T-cell (primary cell): ENCODE measurements around the gene SELENOW. TPM values are rescaled to one million over a fixed set of nuclear protein-coding genes. Genes with fewer than 3 reads are reported as not detected.

ENCODE experiments used
- ATAC-seq, 4 experiments: fragments of 200-7000 bp in 3 of 4; fragments of 150-1000 bp in 1 of 4; cut with Tn5 transposase; replicated peaks in 1 of 4; 1 replicate in 3 of 4; 2 replicates in 1 of 4; pipeline ENCODE4 v1.10.0; 2021; ENCODE audit warnings: moderate library complexity in 3 of 4, mild to moderate bottlenecking in 2 of 4, moderate number of reproducible peaks in 1 of 4
- CTCF ChIA-PET, 2 donors: fragments of 300-600 bp; sonication (Branson Sonifier 250); formaldehyde crosslinking; loops; one replicate each; lab custom pipeline; 2022; ENCODE audit warnings: antibody characterized with exemption in 2 of 2; lab: Charles Lee
- POLR2A ChIA-PET, 2 donors: fragments of 300-600 bp; sonication (Branson Sonifier 250); formaldehyde crosslinking; loops; one replicate each; lab custom pipeline; 2022; ENCODE audit warnings: antibody characterized with exemption in 2 of 2; lab: Charles Lee
- DNase-seq, 35 experiments: peaks; one replicate each; pipeline versions ENCODE4 v3.0.0 to v3.0.0-alpha.2; 2013 to 2023
- H3K27ac ChIP-seq: one replicate; pipeline ENCODE4 v1.5.1; 2013; ENCODE audit warnings: low read length
- H3K27me3 ChIP-seq, 2 experiments: replicated peaks in 1 of 2; 1 replicate in 1 of 2; 2 replicates in 1 of 2; pipeline versions ENCODE4 v1.6.1 to v1.7.0; 2013; ENCODE audit warnings: low read length in 1 of 2, mixed read lengths in 1 of 2; ENCODE audit not compliant: control insufficient read depth in 2 of 2, insufficient read depth in 2 of 2; ENCODE audit errors: extremely low read depth in 1 of 2
- H3K36me3 ChIP-seq, 2 donors: 1 replicate in 1 of 2; 2 replicates in 1 of 2; pipeline versions ENCODE4 v1.6.1 to v1.7.0; 2013; ENCODE audit warnings: low read length in 1 of 2; ENCODE audit not compliant: control insufficient read depth in 2 of 2, insufficient read depth in 1 of 2; ENCODE audit errors: extremely low read depth in 1 of 2
- H3K4me1 ChIP-seq, 2 experiments: 1 replicate in 1 of 2; 2 replicates in 1 of 2; pipeline versions ENCODE4 v1.6.1 to v1.7.0; 2013; ENCODE audit warnings: low read length in 2 of 2, mixed read lengths in 1 of 2; ENCODE audit not compliant: insufficient read depth in 2 of 2, control insufficient read depth in 1 of 2; ENCODE audit errors: extremely low read depth in 1 of 2
- H3K4me3 ChIP-seq, 2 donors: 1 replicate in 1 of 2; 2 replicates in 1 of 2; pipeline versions ENCODE4 v1.5.1 to v1.7.0; 2013; ENCODE audit warnings: mild to moderate bottlenecking in 2 of 2, low read length in 1 of 2, moderate library complexity in 1 of 2; ENCODE audit not compliant: control insufficient read depth in 1 of 2; ENCODE audit errors: extremely low read depth in 1 of 2
- H3K9me3 ChIP-seq: 2 replicates; pipeline ENCODE4 v1.7.0; 2013
- H3K27ac Mint-ChIP-seq, 2 donors: one replicate each; pipeline ENCODE4 v1.8.0; 2020 to 2021; ENCODE audit warnings: mild to moderate bottlenecking in 2 of 2, mixed read lengths in 2 of 2
- H3K27me3 Mint-ChIP-seq, 2 donors: one replicate each; pipeline ENCODE4 v1.8.0; 2021 to 2022; ENCODE audit warnings: mixed read lengths in 2 of 2
- H3K36me3 Mint-ChIP-seq: one replicate; pipeline ENCODE4 v1.8.0; 2021; ENCODE audit warnings: mixed read lengths
- H3K4me1 Mint-ChIP-seq, 3 donors: one replicate each; pipeline ENCODE4 v1.8.0; 2020 to 2022; ENCODE audit warnings: mixed read lengths in 3 of 3, mild to moderate bottlenecking in 1 of 3
- H3K4me3 Mint-ChIP-seq, 3 donors: one replicate each; pipeline ENCODE4 v1.8.0; 2020 to 2022; ENCODE audit warnings: mild to moderate bottlenecking in 3 of 3, mixed read lengths in 3 of 3, moderate library complexity in 3 of 3
- H3K9me3 Mint-ChIP-seq, 3 donors: one replicate each; pipeline ENCODE4 v1.8.0; 2020 to 2022; ENCODE audit warnings: mixed read lengths in 3 of 3
- WGBS: methylation state at CpG from one replicate; pipeline ENCODE4 v1.1.5; 2013; ENCODE audit warnings: missing lambda C conversion rate; ENCODE audit not compliant: insufficient coverage; 5-methylcytosine and 5-hydroxymethylcytosine counted together
- total RNA-seq, 35 experiments: library from RNA in 6 of 35; stranded (reverse) in 6 of 35; fragments of 120-200 nt in 1 of 35; gene quantifications; one replicate each; pipeline versions ENCODE4 v1.2.1 to v1.2.4 and lab custom pipeline; 2013 to 2026

Gene SELENOW
- total RNA-seq, 5 donors from 2014 or later (not counting 1 experiment from before 2014, with no cell fraction given) = 91.5 to 111 (median 101) TPM

- no peaks in the 10 kb centered on the region for H3K36me3 Mint-ChIP-seq
- WGBS = 70% methylated on average over 2 of the region's 6 CpGs
- no peak overlapping the region for H3K4me3 ChIP-seq
- peaks cover 31 to 33% of the 10 kb centered on the region in 2 donors for H3K27me3 Mint-ChIP-seq
- ChIA-PET POLR2A (interaction anchor here in 1 of 2 donors (0.6 kb wide), 1 partner anchor 11 kb away, joined by 3 read pairs; no protein-coding TSS in a partner anchor), CTCF (no interaction called here)
- H3K9me3 Mint-ChIP-seq = peaks cover 0 to 7% (median 0%) of the 10 kb centered on the region in 3 donors
- H3K4me3 Mint-ChIP-seq = no peak overlapping the region
- no peak overlapping the region for H3K27ac ChIP-seq
- H3K4me1 Mint-ChIP-seq = peaks cover 0 to 4% (median 0%) of the 10 kb centered on the region in 3 donors
- ATAC-seq (no peak), DNase-seq (no peak)
- no peaks in the 10 kb centered on the region for H3K36me3 ChIP-seq
- peaks cover 3 to 45% of the 10 kb centered on the region in 2 experiments for H3K27me3 ChIP-seq
- H3K27ac Mint-ChIP-seq = no peak overlapping the region
- no peaks in the 10 kb centered on the region for H3K4me1 ChIP-seq
- no peaks in the 10 kb centered on the region for H3K9me3 ChIP-seq
Measured at GRCh38 chr19:47824396-47824795, 45.9 kb downstream of the SELENOW start.

- no peak overlapping the region for H3K27ac Mint-ChIP-seq
- no peaks in the 10 kb centered on the region for H3K4me1 Mint-ChIP-seq
- H3K9me3 Mint-ChIP-seq = peaks cover 0 to 7% (median 0%) of the 10 kb centered on the region in 3 donors
- H3K4me3 Mint-ChIP-seq = no peak overlapping the region
- Histone ChIP-seq H3K9me3 (no peaks in the 10 kb centered on the region), H3K27me3 (peaks cover 0 to 25% of the 10 kb centered on the region in 2 experiments), H3K4me1 (no peaks in the 10 kb centered on the region), H3K36me3 (no peaks in the 10 kb centered on the region), H3K27ac (no peak overlapping the region), H3K4me3 (no peak overlapping the region)
- H3K36me3 Mint-ChIP-seq = no peaks in the 10 kb centered on the region
- ChIA-PET POLR2A (no interaction called here), CTCF (interaction anchor here in 1 of 2 donors (0.9 kb wide), 1 partner anchor 42 kb away, joined by 3 read pairs; no protein-coding TSS in a partner anchor)
- WGBS = 91% methylated on average over 3 of the region's 6 CpGs
- no peak for ATAC-seq
- DNase-seq = no peak
- H3K27me3 Mint-ChIP-seq = peaks cover 12 to 16% of the 10 kb centered on the region in 2 donors
Measured at GRCh38 chr19:47826800-47827199, 48.3 kb downstream of the SELENOW start.

GRCh38 chr19:47832723-47833122, 54.2 kb downstream of the SELENOW start:
- Histone ChIP-seq H3K4me3 (no peak overlapping the region), H3K27me3 (peaks cover 0 to 18% of the 10 kb centered on the region in 2 experiments), H3K9me3 (no peaks in the 10 kb centered on the region), H3K36me3 (no peaks in the 10 kb centered on the region), H3K4me1 (no peaks in the 10 kb centered on the region), H3K27ac (no peak overlapping the region)
- 100% methylated on average over 1 of the region's 4 CpGs for WGBS
- Mint-ChIP-seq H3K27me3 (peaks cover 5 to 6% of the 10 kb centered on the region in 2 donors), H3K4me3 (no peak overlapping the region), H3K27ac (no peak overlapping the region), H3K36me3 (no peaks in the 10 kb centered on the region), H3K9me3 (no peaks in the 10 kb centered on the region), H3K4me1 (no peaks in the 10 kb centered on the region)
- ChIA-PET POLR2A (no interaction called here), CTCF (no interaction called here)
- no peak for ATAC-seq
- no peak for DNase-seq

Other genes with a start within 250 kb of the SELENOW start
- 1 to 10 TPM in 1 of 5 donors, under 1 TPM in 4; 0.58 to 1.1 (median 0.65) TPM for gene ZNF541, start 205.6 kb upstream of the SELENOW start, total RNA-seq
- gene BICRA, start 169.6 kb upstream of the SELENOW start, total RNA-seq = 10 to 100 TPM; 31.9 to 39.3 (median 35.1) TPM
- under 1 TPM; 0.28 to 0.70 (median 0.47) TPM for gene EHD2, start 65.3 kb upstream of the SELENOW start, total RNA-seq
- 1,000 to 10,000 TPM in 1 of 5 donors, 100 to 1,000 TPM in 4; 832 to 1,046 (median 935) TPM for gene NOP53, start 33.2 kb upstream of the SELENOW start, total RNA-seq
- gene TPRX1, start 25.8 kb downstream of the SELENOW start, total RNA-seq = not detected
- gene CRX, start 43.2 kb downstream of the SELENOW start, total RNA-seq = not detected
- gene TPRX2, start 80.5 kb downstream of the SELENOW start, total RNA-seq = not detected
- gene SULT2A1, start 107.6 kb downstream of the SELENOW start, total RNA-seq = under 1 TPM in 3 of 5 donors, not detected in 2; 0.22 to 0.44 (median 0.30) TPM
- not detected for gene BSPH1, start 213.5 kb downstream of the SELENOW start, total RNA-seq
- gene ELSPBP1, start 215.9 kb downstream of the SELENOW start, total RNA-seq = not detected